Left kidney (tissue), 2 donors: ENCODE results near the gene ADAMTS17. TPM values are rescaled to one million over a fixed set of nuclear protein-coding genes. Genes with fewer than 3 reads are reported as not detected.

Experiments used
- DNase-seq: peaks from one replicate; pipeline ENCODE4 v3.0.0-alpha.2; 2013
- polyA plus RNA-seq: library from polyadenylated mRNA; unstranded; fragments of 120-200 nt; gene quantifications from one replicate; pipeline ENCODE4 v1.2.1, GENCODE V29; 2013; ENCODE audit not compliant: insufficient read length

Gene ADAMTS17
- polyA plus RNA-seq, 1 donor = 2.3 TPM

DNA sequence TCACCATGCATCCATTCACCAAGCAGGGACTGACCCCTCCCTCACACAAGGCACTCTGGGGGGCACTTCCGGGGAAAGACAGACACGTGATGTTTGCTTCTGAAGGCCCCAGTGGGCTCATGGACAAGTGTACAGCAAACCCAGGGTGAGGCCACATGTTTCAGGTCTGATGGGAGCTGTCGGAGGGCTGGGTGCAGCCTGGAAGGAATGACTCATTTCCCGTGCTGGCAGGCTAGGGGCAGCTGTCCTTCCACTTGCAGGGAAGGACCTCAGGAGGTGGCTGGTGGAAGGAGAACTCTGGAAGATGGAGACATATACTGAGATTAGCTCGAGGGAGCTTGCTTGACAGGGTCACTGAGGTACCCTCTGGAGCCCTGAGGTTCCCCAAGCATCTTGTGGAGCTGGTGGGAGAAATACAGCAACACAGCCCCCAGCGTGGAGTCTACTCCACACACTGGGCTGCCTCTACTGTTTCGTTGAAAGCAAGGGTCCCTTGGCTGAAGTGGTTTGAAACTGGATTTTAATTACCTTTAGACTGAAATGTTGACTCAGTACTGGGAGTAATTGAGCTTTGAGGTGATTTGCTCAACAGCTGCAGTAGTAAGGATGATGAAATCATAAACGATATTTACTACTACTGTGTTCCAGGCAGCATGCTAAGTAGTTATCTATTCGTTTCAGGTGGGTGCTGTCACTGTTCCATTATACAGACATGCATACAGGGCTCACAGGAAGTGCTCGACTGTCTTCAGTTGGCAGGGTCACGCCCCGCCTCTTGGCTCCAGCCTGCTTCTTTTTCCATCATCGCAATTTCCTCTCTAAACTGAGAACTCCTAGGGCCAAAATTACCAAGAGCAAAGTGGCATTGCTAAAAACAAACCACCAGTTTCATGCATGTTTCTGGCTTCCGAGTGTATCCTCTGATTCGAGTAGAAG is 230.4 kb downstream of the ADAMTS17 start:
- DNase-seq = no peak

DNA sequence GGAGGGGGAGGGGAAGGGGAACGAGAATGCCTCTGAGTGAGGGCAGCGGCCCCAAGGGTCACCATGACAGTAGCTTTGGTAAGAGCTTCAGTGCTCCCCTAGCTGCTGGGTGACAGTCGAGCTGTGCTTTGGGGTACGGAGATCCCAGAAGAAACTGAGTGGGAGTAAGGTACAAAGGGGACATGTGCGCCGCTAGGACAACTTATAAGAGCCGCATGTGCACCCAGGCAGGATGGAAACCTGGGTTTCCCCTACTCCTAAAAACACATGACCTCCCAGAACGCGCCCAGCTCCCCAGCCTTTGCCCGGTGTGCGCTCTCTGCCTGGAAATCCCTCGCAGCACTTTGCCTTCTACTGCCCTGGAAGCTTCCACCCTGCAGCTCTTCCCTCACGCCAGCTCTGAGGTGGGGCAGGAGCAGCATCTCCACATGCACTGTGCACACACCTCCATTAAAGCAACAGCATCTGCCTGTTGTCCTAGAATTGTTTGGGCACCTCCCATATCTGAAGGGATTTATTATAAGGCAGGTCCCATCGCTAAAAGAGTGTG is 232.2 kb downstream of the ADAMTS17 start:
- DNase-seq = no peak

DNA sequence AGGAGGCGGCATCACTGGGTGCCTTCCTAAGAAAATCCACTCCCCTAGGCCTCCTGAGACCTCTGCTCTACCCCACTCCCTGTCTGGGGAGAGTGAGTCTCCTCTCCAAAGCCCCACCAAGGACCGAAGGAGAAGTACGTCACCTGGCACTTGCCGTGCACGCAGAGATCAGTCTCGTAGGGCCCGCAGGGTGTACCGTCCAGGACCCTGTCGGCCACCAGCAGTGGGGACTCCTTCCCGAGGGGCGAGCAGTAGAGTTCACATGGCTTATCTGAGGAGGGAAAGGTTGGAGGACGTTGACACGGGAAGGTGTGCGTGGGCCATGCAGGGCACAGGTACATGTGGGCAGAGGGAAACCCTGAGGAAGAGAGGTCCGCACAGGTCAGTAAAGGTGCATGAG is 232.9 kb downstream of the ADAMTS17 start:
- no peak for DNase-seq

DNA sequence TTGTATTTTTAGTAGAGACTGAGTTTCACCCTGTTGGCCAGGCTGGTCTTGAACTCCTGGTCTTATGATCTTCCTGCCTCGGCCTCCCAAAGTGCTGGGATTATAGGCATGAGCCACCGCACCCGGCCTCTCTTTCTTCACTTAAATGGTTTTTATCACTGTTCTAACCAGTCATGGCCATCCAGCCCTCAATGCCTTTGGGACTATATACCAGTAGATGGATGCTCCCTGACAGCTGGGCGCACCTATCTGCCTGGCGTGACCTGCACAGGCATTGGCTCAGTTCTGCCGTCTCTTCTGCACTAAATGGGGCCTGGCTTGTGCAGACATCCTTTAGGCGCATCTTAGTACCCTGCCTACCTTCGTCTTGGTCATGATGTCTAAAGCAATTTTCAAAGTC is 233.4 kb downstream of the ADAMTS17 start:
- DNase-seq = no peak

DNA sequence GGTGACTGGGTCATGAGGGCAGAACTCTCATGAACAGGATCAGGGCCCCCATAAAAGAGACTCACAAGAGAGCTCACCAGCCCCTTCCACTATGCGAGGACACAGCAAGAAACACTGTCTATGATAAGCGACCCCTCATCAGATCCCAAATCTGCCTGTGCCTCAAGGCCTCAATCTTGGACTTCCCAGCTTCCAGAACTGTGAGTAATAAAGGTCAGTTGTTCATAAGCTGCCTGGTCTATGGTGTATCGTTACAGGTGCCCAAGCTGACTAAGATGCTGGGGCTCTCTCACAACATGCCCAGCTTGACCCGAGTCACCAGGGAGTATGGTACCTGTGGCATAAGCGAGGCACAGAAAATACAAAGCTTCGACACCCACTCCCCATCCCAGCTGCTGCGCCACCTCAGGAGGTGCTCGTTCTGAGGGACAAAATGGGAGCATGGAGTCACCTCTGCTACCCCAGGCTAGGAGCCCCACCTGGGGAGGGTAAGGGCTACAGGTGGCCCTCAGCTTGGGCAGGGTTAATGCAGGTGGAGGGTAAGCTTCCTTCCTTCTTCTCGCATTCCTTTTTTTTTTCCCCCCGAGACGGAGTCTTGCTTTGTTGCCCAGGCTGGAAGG is 234.1 kb downstream of the ADAMTS17 start:
- DNase-seq = no peak

DNA sequence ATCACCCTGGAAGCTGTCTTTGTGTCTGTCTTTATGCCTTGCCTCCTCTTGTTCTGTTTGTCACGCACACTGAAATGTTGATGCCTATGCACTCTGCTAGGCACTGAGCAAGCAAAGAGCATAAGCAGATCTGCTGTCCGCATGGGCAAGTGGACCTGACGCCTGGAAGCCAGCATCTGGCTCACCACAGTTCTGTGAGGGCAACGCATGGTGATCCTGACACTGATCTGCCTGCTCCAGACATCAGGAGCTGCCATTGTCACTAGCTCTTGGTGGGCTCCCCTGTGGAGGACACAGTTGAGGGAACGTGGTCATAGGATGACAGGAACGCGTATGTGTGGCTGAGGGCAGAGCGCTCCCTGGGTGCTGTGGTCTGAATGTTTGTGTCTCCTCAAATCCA is 234.6 kb downstream of the ADAMTS17 start:
- DNase-seq = no peak

DNA sequence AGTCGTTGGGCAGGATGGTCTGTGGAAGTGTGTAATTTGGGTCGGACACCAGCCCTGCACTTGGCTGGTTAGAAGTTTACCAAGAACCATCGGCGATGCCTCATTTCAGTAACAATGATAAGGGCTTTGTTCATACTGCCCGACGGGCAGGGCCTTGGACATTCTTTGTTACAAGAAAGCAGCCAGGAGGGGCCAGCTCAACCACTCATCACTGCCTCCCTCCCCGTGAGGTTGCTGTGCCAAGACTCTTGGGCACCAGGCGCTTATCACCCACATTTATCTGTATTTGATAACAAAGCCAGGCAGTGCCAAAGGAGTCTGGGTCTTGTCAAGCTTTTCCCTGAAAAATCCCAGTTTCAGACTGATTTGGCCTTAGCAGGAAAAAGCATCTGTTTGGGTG is 235.0 kb downstream of the ADAMTS17 start:
- no peak for DNase-seq

DNA sequence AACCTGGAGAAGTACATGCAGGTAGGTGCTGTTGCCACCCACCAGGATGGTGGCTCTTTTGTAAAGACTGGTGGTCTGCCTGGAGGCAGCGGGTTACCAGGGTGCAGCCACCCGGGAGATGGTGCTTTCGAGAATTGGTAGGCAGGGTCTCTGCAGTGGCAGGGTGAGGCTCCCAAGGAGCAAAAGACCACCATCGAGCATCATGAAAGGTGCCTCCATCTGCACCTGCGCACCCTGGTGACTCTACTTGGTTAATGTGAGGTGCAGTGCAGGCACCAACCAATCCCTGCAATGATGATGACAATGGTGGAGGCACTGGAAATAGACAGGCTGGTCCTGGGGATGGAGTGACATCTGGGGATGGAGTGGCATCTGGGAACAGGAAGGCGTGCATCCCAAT is 236.7 kb downstream of the ADAMTS17 start:
- no peak for DNase-seq

DNA sequence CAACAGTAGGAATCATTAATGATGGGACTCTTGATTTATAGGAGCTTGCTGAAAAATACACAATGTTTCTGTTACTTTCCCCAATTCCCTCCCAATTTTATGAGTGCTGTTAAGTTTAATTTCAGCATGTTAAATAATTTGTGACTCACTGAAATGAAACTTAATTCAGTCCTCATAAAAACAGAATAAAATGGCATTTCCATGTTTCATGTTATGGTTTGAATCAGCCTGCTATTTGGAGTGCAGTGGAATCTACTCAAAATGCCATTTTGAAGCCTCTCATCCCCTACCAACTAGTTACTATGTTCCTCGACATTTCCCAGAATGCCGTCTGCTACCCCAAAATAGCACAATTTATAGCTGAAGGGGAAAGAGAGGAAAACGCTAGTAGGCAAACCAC is 237.5 kb downstream of the ADAMTS17 start:
- no peak for DNase-seq

DNA sequence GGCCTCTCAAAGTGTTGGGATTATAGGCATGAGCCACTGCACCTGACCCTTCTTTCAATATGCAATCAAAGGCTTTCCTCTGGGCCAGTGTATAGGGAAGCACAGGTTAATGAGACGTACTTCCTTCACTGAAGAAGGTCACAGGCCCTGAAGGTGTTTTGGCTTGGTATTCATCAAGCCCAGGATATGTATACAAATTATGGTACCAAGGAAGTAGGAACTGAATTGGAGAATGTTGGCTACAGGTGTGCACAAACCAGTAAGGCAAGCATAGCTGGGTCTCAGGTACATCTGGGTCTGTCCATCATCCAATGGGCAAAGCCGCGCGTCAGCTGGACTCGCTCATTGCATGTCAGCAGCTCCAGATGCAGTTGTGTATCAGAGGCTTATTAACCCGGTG is 237.9 kb downstream of the ADAMTS17 start:
- DNase-seq = no peak

DNA sequence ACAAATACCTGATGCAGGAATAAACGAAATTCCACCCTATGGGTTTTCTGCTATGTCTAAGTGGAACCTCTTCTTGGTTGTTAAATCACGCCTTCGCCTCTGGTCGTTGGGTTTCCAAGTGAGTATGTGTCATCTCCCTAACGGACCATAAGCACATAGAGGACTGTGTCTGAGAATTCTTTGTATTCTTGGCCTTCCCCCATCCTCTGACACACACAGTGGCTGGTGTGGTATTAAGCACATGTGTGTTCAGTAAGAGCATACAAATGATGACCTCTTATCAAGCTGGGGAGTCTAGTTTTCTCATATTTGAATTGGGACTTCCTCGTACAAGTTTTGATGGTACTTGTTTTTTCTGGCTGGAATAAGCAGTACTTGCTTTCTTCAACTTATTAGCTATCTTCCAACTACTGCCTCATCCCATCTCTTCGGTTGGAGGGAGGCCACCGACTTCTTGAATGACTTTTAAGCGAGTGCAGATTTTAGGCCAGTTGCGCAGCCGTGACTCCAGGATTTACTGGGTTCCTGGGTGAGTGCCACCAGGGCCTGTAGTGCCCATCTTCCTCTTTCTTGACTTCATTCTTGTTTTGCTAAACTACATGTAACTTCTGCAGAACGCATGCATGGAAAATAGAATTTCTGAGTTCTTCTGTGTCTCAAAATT is 240.2 kb downstream of the ADAMTS17 start:
- DNase-seq = no peak

DNA sequence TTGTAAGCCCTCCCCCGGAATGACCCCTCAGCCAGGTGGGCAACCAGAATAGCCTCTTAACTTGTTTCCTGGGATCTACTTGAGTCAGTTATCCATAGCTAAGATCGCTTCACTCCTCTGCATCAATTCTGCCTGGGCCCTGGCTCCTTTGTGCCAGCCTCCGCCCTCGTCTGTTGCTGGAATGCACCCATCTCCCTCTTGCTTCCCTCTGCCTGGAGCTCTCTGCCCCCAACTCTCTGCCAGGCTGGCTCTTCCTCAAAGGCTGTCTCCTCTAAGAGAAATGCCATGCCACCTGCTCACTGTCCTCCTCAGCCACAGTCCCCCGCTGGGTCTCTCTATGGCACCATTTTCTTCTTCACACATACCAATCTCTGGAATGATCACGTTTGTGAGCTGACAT is 240.8 kb downstream of the ADAMTS17 start:
- no peak for DNase-seq

DNA sequence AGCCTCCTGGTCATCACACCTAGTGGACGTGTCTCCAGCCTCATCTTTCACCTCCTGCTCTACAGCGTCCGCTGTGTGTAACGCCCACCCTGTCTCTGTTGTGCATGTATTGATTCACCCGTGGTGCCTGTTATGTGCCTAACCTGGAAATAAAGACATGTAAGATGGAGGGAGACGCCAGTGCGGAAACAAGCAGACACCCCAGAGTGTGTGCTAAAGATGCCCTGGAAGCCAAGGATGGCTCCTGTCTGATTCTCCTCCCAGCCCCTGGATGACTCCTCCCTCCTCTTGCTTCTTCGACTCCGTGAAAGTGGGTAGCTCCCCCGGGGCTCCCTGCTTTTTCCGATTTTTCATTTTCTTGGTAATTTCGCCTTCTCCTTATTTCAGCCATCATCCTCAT is 241.8 kb downstream of the ADAMTS17 start:
- DNase-seq = no peak

DNA sequence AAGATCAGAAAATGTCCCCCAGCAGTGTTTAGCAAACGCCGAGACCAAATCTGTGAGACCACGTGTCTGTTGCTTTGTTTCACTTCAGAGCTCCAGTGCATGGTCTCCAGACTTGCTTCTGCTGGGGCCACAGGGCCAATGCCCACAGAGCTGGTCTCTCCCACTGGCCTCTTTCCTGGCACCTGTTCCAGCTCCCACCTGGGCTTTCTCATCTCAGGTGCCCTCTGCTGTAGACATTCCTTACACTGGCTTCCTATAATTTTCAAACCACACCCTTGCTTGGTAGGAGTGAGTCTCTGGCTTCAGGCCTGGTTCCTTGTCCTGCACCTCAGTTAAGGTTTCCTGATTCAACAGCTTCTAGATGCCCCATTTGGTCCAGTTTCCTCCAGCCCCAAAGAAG is 243.1 kb downstream of the ADAMTS17 start:
- no peak for DNase-seq

DNA sequence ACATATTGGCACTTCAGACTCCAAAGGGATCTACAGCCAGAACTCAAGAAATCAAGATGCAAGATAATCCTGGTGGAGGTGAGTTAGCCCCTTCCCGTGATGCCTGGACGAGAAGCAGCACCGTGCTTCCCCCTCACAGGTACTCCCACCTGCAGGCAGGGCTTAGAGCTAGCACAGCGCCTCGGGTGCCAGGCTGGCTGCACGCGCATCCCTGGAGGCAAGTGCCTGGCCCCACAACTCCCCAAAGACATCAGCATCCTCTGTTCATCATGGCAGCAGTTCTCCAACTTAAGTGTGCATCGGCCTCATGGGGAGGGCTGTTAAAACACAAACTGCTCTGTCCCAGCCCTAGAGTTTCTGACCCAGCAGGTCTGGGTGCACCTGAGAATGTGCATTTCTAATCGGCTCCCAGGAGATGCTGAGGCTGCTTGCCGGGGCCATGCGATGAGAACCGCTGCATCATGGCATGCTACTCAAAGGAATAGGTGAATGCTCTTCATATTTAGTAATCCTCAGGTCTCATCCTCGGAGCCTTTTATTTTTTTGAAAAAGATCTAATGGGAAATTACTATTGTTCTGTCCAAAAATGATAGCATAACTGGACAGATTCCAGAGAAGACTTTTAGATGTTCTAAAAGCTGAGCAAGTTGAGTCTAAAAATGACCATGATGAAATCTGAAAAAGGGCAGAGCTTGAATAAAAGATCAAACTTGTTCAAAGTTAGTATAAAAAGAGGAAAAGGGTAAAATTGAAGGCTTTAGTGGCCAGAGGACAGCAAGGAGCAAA is 244.2 kb downstream of the ADAMTS17 start:
- DNase-seq = no peak

DNA sequence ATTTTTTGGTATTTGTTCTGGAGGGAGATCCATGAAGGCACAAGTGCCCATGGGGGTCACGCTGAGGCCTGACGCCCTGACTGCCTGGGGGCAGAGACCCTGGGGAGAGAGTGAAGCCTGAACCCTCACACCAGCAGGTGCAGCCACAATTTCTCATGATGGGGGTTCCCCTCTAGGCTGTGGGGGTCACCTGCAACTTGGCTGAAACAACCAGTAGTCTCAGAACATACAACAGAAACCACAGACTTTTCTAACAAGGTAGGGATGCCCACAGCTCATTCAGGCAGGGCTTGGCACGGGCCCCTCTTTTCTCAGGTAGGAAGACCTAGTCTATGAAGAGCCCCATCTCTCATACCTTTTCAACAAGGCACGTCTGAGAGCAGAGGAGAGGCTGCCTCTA is 245.1 kb downstream of the ADAMTS17 start:
- DNase-seq = no peak

DNA sequence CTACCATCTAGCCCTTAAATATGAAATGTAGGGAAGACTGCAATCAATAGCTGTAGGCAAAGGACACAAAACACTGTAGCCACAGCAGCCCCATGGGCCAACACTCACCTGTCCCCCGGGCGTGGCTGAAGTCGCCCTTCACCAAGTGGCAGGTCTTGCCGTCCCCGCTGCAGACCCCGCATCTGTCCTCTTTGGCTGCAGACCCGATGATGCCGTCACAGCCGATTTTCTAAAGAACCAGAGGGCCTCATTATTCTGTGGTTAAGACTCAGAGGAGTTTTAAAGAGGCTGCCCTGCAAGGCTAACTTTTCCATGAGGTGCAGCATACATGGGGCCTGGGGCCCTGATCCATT is 245.6 kb downstream of the ADAMTS17 start:
- DNase-seq = no peak

DNA sequence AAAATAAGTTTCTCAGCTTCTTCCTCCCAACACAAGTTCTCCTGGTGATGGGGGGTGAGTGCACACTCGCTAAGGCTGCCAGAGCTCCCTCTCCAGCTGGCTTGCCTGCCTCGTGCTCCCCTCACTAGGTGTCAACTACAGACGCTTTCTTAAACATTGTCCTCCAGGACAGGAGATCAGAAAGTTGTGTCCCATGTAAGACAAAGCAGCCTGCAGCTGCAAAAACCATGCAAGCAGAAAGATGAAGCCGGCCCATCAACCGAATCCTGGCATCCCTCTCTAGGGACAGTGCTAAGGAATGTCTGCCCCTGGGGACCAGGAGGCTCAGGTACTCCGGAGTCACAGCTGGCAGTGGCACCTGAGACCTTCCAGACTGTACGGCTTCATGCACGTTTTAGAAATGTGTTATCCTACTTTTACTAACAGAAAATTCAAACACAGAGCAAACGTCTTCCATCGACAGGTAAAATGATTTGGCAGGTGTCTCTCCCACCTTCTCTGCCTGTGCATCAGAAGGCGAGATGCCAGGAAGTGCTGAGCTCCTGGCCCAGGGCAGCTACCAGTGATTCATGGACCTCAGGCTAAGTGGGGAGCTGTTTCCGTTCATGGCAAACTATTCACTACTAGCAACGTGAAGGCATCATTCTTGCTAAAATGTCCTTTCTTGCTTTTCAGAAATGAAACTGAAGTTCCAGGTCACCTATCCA is 246.1 kb downstream of the ADAMTS17 start:
- no peak for DNase-seq

DNA sequence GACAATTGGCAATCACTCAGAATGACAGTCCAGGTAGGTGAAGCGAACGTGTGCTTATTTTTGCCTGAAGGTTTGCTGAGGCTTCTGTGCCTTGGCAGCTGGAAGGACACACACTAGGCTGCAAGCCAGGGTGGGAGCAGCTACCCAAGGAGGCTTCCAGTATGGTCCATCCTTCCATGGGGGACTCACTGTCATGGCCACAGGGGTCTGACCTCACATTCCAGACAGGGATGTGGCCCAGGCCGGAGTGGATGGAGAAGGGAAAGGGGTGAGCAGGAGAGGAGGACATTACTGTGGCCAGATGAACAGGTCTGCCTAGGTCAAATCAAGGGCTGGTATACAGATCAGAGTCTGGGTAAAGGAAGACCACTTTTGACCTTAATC is 247.7 kb downstream of the ADAMTS17 start:
- no peak for DNase-seq

DNA sequence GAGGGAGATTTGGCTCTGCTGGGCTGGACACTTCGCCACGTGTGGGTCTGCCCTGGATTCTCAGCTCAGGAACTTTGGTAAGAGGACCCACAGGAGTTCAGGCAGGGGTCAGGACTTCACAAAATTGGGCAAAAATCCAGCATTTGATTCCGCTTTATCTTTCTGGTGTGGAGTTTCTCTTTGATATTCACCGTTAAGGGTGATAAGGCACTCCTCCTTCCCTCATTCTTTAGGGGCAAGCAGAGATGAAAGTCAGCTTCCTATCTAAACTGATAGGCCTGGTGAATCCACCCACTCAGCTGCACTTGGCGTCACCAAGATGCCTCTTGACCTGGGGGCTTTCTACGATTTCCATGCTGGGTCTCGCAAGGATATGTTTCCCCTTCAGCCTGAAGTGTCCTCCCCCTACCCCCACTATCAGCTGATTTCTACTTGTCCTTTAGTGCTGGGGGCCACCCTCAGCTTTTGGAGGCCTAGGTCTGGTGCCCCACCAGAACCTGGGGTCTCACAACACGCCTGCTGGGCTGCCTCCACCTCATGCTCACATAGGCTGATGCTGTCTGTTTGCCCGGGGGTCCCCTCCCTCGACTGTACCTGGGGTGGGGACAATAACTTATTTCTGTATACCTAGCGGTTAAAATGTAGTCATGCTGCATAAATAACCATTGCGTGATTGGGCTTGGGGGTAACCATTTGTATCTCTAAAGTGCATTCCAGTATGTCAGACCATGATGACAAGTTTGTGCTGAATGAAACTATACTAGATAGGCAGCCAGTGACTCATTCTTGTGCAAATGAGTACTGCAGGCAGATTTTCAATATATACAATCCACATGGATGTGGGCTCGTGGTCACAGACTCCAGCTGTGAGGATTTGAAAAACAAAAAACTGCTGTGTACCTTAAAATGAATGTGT is 248.3 kb downstream of the ADAMTS17 start:
- DNase-seq = no peak
